ENCODE measurements around the gene BTBD17. TPM values are rescaled to one million over a fixed set of nuclear protein-coding genes. Genes with fewer than 3 reads are reported as not detected.

The BTBD17 gene
- total RNA-seq, 3 donors from 2014 or later, result 0.17 TPM; not detected in 2

DNA sequence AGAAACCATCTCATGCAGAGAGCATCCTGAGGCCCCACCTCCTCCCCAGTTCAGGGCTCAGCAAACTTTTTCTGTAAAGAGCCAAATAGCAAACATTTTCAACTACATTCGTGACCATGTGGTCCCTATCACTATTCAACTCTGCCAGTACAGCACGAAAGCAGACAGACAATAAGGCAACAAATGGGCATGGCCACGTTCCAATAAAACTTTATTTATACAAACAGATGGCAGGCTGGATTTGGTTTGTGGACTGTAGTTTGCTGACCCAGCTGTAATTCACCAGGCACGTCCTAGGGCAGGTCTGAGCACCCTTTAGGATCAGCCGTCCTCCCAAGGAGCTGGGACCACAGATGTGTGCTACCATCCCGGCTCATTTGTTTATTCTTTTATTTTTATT is 43.1 kb upstream of the BTBD17 start:
- TF ChIP-seq, protein P1, sequence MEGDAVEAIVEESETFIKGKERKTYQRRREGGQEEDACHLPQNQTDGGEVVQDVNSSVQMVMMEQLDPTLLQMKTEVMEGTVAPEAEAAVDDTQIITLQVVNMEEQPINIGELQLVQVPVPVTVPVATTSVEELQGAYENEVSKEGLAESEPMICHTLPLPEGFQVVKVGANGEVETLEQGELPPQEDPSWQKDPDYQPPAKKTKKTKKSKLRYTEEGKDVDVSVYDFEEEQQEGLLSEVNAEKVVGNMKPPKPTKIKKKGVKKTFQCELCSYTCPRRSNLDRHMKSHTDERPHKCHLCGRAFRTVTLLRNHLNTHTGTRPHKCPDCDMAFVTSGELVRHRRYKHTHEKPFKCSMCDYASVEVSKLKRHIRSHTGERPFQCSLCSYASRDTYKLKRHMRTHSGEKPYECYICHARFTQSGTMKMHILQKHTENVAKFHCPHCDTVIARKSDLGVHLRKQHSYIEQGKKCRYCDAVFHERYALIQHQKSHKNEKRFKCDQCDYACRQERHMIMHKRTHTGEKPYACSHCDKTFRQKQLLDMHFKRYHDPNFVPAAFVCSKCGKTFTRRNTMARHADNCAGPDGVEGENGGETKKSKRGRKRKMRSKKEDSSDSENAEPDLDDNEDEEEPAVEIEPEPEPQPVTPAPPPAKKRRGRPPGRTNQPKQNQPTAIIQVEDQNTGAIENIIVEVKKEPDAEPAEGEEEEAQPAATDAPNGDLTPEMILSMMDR (IDR thresholded peaks at IDR 0.05), result no peak
- intact Hi-C loops (cut with DNase I, micrococcal nuclease), result no loop called here
- no peak for DNase-seq
- Histone ChIP-seq H3K9me3 (no peaks in the 10 kb centered on the region), H3K4me3 (no peak overlapping the region), H3K4me1 (ENCODE audit: low read depth) (peaks cover 5% of the 10 kb centered on the region), H3K36me3 (ENCODE audit: low read depth) (no peaks in the 10 kb centered on the region)
- peak; percentile 5 for ATAC-seq

DNA sequence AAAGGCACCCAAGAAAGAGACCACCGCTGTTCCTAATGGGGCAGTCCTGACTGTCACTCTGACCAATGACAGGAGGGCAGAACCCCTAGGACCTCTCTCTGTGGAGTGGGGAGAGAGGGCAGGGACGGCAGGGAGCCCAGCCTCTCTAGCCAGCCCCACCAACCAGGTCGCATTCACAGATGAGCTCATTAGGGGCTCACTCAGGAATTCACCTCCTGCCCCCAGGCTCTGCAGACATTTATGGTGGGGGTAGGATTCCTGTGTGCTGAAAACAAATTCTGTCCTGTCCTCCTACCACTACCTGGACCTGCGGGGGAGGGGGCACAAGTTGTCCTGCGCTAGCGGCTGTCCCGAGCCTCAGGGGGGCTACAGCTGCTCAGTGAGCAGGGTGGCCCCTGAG is 42.5 kb upstream of the BTBD17 start:
- intact Hi-C loops (cut with DNase I, micrococcal nuclease), result no loop called here
- Histone ChIP-seq H3K9me3 (no peaks in the 10 kb centered on the region), H3K4me3 (no peak overlapping the region), H3K36me3 (ENCODE audit: low read depth) (no peaks in the 10 kb centered on the region), H3K4me1 (ENCODE audit: low read depth) (peaks cover 5% of the 10 kb centered on the region)
- ATAC-seq, result no peak
- TF ChIP-seq, protein P1 (IDR thresholded peaks at IDR 0.05), result no peak
- DNase-seq, result no peak

DNA sequence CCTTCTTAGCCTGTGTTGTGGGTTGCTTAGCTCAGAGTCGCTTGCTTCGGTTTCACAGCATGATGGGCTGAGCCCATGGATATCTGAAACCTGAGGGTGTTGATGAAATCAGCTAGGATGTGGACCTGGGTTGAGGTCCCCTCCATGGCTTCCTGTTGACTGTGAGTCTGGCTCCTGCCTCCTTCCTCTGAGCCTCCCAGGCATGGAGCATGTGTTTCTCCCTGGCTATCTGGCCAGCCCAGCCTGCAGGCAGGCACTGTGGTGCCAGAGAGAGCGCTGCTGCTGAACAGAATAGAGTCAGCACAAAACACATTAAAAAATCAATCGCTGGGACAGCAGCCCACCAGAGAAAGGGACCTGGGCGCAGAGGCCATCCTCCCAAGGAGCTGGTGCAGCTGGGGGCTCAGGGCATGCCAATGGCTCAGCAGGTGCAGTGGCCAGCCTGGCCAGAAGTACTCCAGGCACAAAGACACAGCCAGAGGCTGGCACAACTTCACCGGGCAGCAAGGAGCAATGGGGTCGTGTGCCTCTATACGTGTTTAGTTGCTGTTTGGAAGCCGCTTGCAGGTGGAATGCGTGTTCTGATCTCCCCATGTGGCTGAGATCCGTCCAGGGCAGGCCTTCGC is 42.0 kb upstream of the BTBD17 start:
- no peaks in the 10 kb centered on the region for H3K4me1 ChIP-seq (ENCODE audit: low read depth)
- ATAC-seq (no peak), DNase-seq (no peak)
- H3K36me3 ChIP-seq (ENCODE audit: low read depth), result no peaks in the 10 kb centered on the region
- H3K4me3 ChIP-seq, result no peak overlapping the region
- H3K9me3 ChIP-seq, result no peaks in the 10 kb centered on the region
- intact Hi-C loops (cut with DNase I, micrococcal nuclease), result no loop called here
- TF ChIP-seq, protein P1 (IDR thresholded peaks at IDR 0.05), result no peak

DNA sequence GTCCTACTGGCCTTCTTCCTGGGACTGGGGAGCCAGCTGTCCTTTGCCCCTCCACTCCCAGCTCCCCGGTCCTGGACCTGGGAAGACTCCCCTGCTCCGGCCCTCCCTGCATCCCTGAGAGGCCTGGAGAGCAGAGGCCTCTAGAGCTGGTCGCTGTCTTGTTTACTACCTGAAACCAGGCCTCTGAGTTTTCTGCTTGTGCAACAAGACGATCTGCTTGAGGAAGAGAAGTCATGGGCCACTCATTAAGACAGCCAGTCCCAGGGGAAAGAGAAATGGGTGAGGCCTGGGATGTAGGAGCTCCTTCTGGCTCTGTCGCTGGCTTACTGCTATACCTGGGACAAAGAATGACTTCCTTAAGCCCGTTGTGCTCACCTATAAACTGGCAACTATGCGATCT is 40.4 kb upstream of the BTBD17 start:
- TF ChIP-seq, protein P1 (IDR thresholded peaks at IDR 0.05), result no peak
- DNase-seq (no peak), ATAC-seq (no peak)
- Histone ChIP-seq H3K4me3 (no peak overlapping the region), H3K36me3 (ENCODE audit: low read depth) (no peaks in the 10 kb centered on the region), H3K4me1 (ENCODE audit: low read depth) (no peaks in the 10 kb centered on the region), H3K9me3 (no peaks in the 10 kb centered on the region)
- intact Hi-C loops (cut with DNase I, micrococcal nuclease), result no loop called here

DNA sequence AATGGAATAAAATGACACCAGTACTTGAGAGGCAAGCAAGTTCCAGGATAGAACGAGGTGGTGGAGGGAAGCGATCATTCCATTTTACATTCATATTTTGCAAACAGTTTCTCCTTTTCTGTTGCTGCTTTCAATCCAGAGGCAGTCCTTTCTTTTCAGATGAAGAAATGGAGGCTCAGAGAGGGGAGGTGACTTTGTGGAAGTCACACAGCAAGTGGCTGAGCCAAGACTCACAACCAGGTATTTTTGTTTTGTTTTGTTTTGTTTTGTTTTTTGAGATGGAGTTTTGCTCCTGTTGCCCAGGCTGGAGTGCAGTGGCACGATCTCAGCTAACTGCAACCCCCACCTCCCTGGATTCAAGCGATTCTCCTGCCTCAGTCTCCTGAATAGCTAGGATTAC is 34.9 kb upstream of the BTBD17 start:
- DNase-seq (no peak), ATAC-seq (no peak)
- Histone ChIP-seq H3K36me3 (ENCODE audit: low read depth) (no peaks in the 10 kb centered on the region), H3K9me3 (no peaks in the 10 kb centered on the region), H3K4me3 (no peak overlapping the region), H3K4me1 (ENCODE audit: low read depth) (peaks cover 7% of the 10 kb centered on the region)
- TF ChIP-seq, protein P1 (IDR thresholded peaks at IDR 0.05), result no peak
- intact Hi-C loops (cut with DNase I, micrococcal nuclease), result no loop called here

DNA sequence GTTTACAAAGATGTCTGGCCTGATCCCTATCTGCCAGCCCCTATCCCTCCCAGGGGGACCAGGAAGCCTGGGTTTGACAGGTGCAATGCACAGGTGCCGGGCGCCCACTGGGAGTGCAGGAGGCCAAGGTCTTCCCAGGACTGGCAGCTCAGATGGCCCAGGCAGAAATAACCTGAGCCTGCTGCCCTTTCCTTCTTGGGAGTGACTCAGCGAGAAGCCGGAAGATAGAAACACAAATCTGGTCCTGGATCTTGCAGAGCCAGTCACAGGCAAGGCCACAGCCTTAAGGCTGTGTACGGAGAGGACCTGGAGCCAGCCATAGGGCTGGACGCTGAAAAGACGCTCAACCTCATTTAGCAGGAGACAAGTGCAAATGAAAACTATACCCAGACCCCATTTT is 33.3 kb upstream of the BTBD17 start:
- ATAC-seq (peak; percentile 97), DNase-seq (peak; percentile 47 to 64 (median 52))
- no peaks in the 10 kb centered on the region for H3K36me3 ChIP-seq (ENCODE audit: low read depth)
- TF ChIP-seq, protein P1 (IDR thresholded peaks at IDR 0.05), result no peak
- H3K9me3 ChIP-seq, result no peaks in the 10 kb centered on the region
- intact Hi-C loops (cut with DNase I, micrococcal nuclease), result no loop called here
- H3K4me1 ChIP-seq (ENCODE audit: low read depth), result peaks cover 7% of the 10 kb centered on the region
- no peak overlapping the region for H3K4me3 ChIP-seq
